Measurements from ENCODE around the gene MYO1H. TPM values are rescaled to one million over a fixed set of nuclear protein-coding genes. Genes with fewer than 3 reads are reported as not detected.

The MYO1H gene
- total RNA-seq, 1 donor from 2014 or later: not detected

GRCh38 chr12:109461846-109462756, 114.4 kb downstream of the MYO1H start:
- H3K4me2 ChIP-seq (ENCODE audit: low read length): peak overlapping the region; percentile 87
- DNase-seq (ENCODE audit: low read depth) (peak; percentile 93), FAIRE-seq (peak; percentile 13)
- Mint-ChIP-seq H3K4me3 (ENCODE audit: unreplicated experiment) (peak overlapping the region; percentile 70), H3K36me3 (ENCODE audit: low read depth, unreplicated experiment) (peaks cover 25% of the 10 kb centered on the region), H3K9me3 (ENCODE audit: unreplicated experiment) (no peaks in the 10 kb centered on the region), H3K27me3 (ENCODE audit: low read depth, unreplicated experiment) (no peaks in the 10 kb centered on the region), H3K27ac (ENCODE audit: unreplicated experiment) (peak overlapping the region; percentile 100), H3K4me1 (ENCODE audit: low read depth, unreplicated experiment) (peaks cover 82% of the 10 kb centered on the region)
- no peaks in the 10 kb centered on the region for H3K27me3 ChIP-seq (ENCODE audit: insufficient read depth, low read length)
- peaks cover 85% of the 10 kb centered on the region for H3K79me2 ChIP-seq (ENCODE audit: insufficient read depth, low read length)
- H4K20me1 ChIP-seq (ENCODE audit: insufficient read depth, low read length): peaks cover 22% of the 10 kb centered on the region
- H3K9me3 ChIP-seq (ENCODE audit: insufficient read depth, low read depth, low read length): no peaks in the 10 kb centered on the region
- H3K4me3 ChIP-seq (ENCODE audit: insufficient read depth, low read depth, low read length): peak overlapping the region; percentile 42
- H2AFZ ChIP-seq (ENCODE audit: low read depth, low read length): no peak overlapping the region
- H3K36me3 ChIP-seq (ENCODE audit: insufficient read depth, low read length): peaks cover 22% of the 10 kb centered on the region
- TF ChIP-seq, protein P1, sequence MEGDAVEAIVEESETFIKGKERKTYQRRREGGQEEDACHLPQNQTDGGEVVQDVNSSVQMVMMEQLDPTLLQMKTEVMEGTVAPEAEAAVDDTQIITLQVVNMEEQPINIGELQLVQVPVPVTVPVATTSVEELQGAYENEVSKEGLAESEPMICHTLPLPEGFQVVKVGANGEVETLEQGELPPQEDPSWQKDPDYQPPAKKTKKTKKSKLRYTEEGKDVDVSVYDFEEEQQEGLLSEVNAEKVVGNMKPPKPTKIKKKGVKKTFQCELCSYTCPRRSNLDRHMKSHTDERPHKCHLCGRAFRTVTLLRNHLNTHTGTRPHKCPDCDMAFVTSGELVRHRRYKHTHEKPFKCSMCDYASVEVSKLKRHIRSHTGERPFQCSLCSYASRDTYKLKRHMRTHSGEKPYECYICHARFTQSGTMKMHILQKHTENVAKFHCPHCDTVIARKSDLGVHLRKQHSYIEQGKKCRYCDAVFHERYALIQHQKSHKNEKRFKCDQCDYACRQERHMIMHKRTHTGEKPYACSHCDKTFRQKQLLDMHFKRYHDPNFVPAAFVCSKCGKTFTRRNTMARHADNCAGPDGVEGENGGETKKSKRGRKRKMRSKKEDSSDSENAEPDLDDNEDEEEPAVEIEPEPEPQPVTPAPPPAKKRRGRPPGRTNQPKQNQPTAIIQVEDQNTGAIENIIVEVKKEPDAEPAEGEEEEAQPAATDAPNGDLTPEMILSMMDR (IDR thresholded peaks at IDR 0.05; ENCODE audit: insufficient read depth, low read depth, low read length): no peak
- no peak for TF ChIP-seq EZH2 (IDR thresholded peaks at IDR 0.05; ENCODE audit: insufficient read depth, low read length)
- H3K27ac ChIP-seq (ENCODE audit: low read depth, low read length): peak overlapping the region; percentile 92
- H3K4me1 ChIP-seq (ENCODE audit: insufficient read depth, low read length): peaks cover 73% of the 10 kb centered on the region
- H3K9ac ChIP-seq (ENCODE audit: low read length): peak overlapping the region; percentile 83

- H3K36me3 ChIP-seq (ENCODE audit: insufficient read depth, low read length): peaks cover 13% of the 10 kb centered on the region
- peaks cover 64% of the 10 kb centered on the region for H3K4me1 ChIP-seq (ENCODE audit: insufficient read depth, low read length)
- H3K4me2 ChIP-seq (ENCODE audit: low read length): peak overlapping the region; percentile 87
- peak overlapping the region; percentile 42 for H3K4me3 ChIP-seq (ENCODE audit: insufficient read depth, low read depth, low read length)
- H3K4me3 Mint-ChIP-seq (ENCODE audit: unreplicated experiment): peak overlapping the region; percentile 70
- TF ChIP-seq, protein P1 (IDR thresholded peaks at IDR 0.05; ENCODE audit: insufficient read depth, low read depth, low read length): no peak
- TF ChIP-seq EZH2 (IDR thresholded peaks at IDR 0.05; ENCODE audit: insufficient read depth, low read length): no peak
- peak overlapping the region; percentile 26 for H2AFZ ChIP-seq (ENCODE audit: low read depth, low read length)
- H3K27ac ChIP-seq (ENCODE audit: low read depth, low read length): peak overlapping the region; percentile 92
- peaks cover 75% of the 10 kb centered on the region for H3K4me1 Mint-ChIP-seq (ENCODE audit: low read depth, unreplicated experiment)
- H3K9ac ChIP-seq (ENCODE audit: low read length): peak overlapping the region; percentile 83
- H3K9me3 Mint-ChIP-seq (ENCODE audit: unreplicated experiment): no peaks in the 10 kb centered on the region
- H3K79me2 ChIP-seq (ENCODE audit: insufficient read depth, low read length): peaks cover 85% of the 10 kb centered on the region
- H3K27me3 Mint-ChIP-seq (ENCODE audit: low read depth, unreplicated experiment): no peaks in the 10 kb centered on the region
- H4K20me1 ChIP-seq (ENCODE audit: insufficient read depth, low read length): peaks cover 31% of the 10 kb centered on the region
- FAIRE-seq (peak; percentile 98), DNase-seq (ENCODE audit: low read depth) (peak; percentile 99)
- peak overlapping the region; percentile 100 for H3K27ac Mint-ChIP-seq (ENCODE audit: unreplicated experiment)
- H3K27me3 ChIP-seq (ENCODE audit: insufficient read depth, low read length): no peaks in the 10 kb centered on the region
- peaks cover 22% of the 10 kb centered on the region for H3K36me3 Mint-ChIP-seq (ENCODE audit: low read depth, unreplicated experiment)
- no peaks in the 10 kb centered on the region for H3K9me3 ChIP-seq (ENCODE audit: insufficient read depth, low read depth, low read length)
Measured at GRCh38 chr12:109462868-109463692, 115.4 kb downstream of the MYO1H start.

Measured in astrocyte (in vitro differentiated cells and primary cell).